CD4-positive, alpha-beta T cell treated with Interleukin-17A for 1 hour (primary cell): ENCODE results near the gene RPS6KA5.
A peak's percentile ranks its signal among the peaks of the same experiment; 100 is the strongest.
"Not testable (repeated sequence)": the region's sequence is repeated elsewhere in the genome, so short reads cannot be mapped to it uniquely, and the experiment has no call there.

Source experiments
- DNase-seq: peaks from one replicate; pipeline ENCODE4 v3.0.0-alpha.2; 2020

The RPS6KA5 gene

GRCh38 chr14:91060351-91061055 is at the start of gene RPS6KA5:
Gene RPS6KA5 (minus strand): TSS chr14:91060641. CDS start chr14:91060434, 207 bp downstream.
- peak; percentile 100 for DNase-seq

- peak; percentile 48 for DNase-seq
These were observed 48.6 kb upstream of the RPS6KA5 start for GRCh38 chr14:91108941-91109611.

GRCh38 chr14:91103116-91103515 is 42.7 kb upstream of the RPS6KA5 start:
- no peak for DNase-seq

GRCh38 chr14:91100102-91100501 is 39.7 kb upstream of the RPS6KA5 start:
- DNase-seq = no peak

GRCh38 chr14:91098591-91098990 is 38.1 kb upstream of the RPS6KA5 start:
- no peak for DNase-seq

- not testable (repeated sequence) for DNase-seq
These were observed 37.2 kb upstream of the RPS6KA5 start for GRCh38 chr14:91097657-91098056.

- no peak for DNase-seq
These were observed 34.7 kb upstream of the RPS6KA5 start for GRCh38 chr14:91095178-91095577.

- no peak for DNase-seq
These were observed 34.3 kb upstream of the RPS6KA5 start for GRCh38 chr14:91094772-91095171.

GRCh38 chr14:91093743-91094472 is 33.5 kb upstream of the RPS6KA5 start:
- DNase-seq = not testable (repeated sequence)

- DNase-seq = no peak
These were observed 31.6 kb upstream of the RPS6KA5 start for GRCh38 chr14:91092073-91092472.

- DNase-seq = no peak
These were observed 30.3 kb upstream of the RPS6KA5 start for GRCh38 chr14:91090743-91091142.

GRCh38 chr14:91089958-91090535 is 29.6 kb upstream of the RPS6KA5 start:
- no peak for DNase-seq

- no peak for DNase-seq
These were observed 28.3 kb upstream of the RPS6KA5 start for GRCh38 chr14:91088585-91089235.

- DNase-seq = not testable (repeated sequence)
These were observed 27.0 kb upstream of the RPS6KA5 start for GRCh38 chr14:91087470-91087869.

GRCh38 chr14:91084516-91084915 is 24.1 kb upstream of the RPS6KA5 start:
- no peak for DNase-seq

GRCh38 chr14:91082282-91082681 is 21.8 kb upstream of the RPS6KA5 start:
- no peak for DNase-seq

GRCh38 chr14:91080071-91080470 is 19.6 kb upstream of the RPS6KA5 start:
- no peak for DNase-seq

- DNase-seq = peak; percentile 75
These were observed 17.8 kb upstream of the RPS6KA5 start for GRCh38 chr14:91078095-91078737.

GRCh38 chr14:91075553-91075952 is 15.1 kb upstream of the RPS6KA5 start:
- no peak for DNase-seq

- no peak for DNase-seq
These were observed 10.1 kb upstream of the RPS6KA5 start for GRCh38 chr14:91070572-91070971.

GRCh38 chr14:91068642-91069041 is 8.2 kb upstream of the RPS6KA5 start:
- DNase-seq = peak; percentile 22

- peak; percentile 66 for DNase-seq
These were observed 6.7 kb upstream of the RPS6KA5 start for GRCh38 chr14:91067186-91067585.
